Esophagus squamous epithelium (tissue), 4 donors: ENCODE results near the gene HRH4.

Source experiments
- CTCF ChIP-seq, 6 experiments: fragments of 450-650 bp in 4 of 6; fragments of 200-600 bp in 2 of 6; sonication (generic) in 2 of 6; IDR thresholded peaks; one replicate each; pipeline ENCODE4 v1.5.1; 2016 to 2019; ENCODE audit warnings: antibody characterized with exemption in 6 of 6, mild to moderate bottlenecking in 4 of 6, moderate library complexity in 4 of 6
- POLR2A ChIP-seq, 4 donors: fragments of 450-650 bp; IDR thresholded peaks; one replicate each; pipeline ENCODE4 v1.6.1; 2017; ENCODE audit warnings: antibody characterized with exemption in 4 of 4, mild to moderate bottlenecking in 4 of 4, moderate library complexity in 3 of 4

- no peak for TF ChIP-seq POLR2A (IDR thresholded peaks at IDR 0.05)
- TF ChIP-seq CTCF (IDR thresholded peaks at IDR 0.05): no peak
These were observed 38.6 kb upstream of the HRH4 start for GRCh38 chr18:24421831-24422230.
